OCI-LY7 (cell line): ENCODE results near the gene CDC42EP1.

Experiments used
- EZH2phosphoT487 ChIP-seq: fragments of 200-600 bp; sonication (generic); IDR thresholded peaks from 2 replicates; pipeline ENCODE4 v1.6.1; 2018; ENCODE audit warnings: low read depth, borderline replicate concordance, mild to moderate bottlenecking, mixed run types, antibody characterized with exemption, low read length, moderate library complexity, mixed read lengths
- TF ChIP-seq, protein P1 (sequence below): fragments of 200-600 bp; sonication (generic); conservative IDR thresholded peaks from 2 replicates; pipeline ENCODE4 v1.5.1; 2014; ENCODE audit warnings: mild to moderate bottlenecking, antibody characterized with exemption, low read length, moderate library complexity, mixed read lengths

DNA sequence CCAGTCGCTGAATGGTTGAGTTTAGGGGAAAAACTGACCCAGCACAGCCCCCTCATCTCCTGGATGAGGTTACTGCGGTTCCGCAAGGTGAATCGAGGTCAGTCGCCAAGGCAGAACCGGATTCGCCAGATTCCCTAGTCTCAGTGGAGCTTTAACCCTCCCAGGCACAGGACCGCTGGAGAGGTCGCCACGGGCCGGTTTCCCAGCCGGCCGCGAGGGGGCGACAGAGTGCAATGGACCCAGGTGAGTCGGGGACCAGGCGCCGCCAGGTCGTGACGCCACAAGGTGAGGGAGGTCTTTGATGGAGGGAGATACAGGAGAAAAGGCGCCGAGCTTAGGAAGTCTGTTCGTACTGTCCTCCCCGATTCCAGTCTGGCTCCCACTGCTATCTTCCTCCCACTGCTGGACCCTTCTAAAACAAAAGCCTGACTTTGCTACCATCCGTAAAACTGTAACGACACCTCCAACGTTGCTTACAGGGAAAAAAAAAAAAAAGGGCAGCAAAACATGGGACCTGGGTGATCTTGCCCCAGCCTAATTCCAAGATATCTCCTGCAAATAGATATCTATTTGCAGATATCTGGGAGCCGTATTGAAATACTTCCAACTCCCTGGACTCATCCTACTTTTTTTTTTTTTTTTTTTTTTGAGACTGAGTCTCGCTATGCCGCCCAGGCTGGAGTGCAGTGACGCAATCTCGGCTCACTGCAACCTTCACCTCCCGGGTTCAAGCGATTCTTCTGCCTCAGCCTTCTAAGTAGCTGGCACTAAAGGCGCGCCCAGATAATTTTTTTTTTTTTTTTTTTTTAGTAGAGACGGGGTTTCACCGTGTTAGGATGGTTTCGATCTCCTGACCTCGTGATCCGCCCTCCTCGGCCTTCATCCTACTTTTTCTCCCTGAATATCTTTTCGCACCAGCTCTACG lies 47.0 kb downstream of the CDC42EP1 start:
- TF ChIP-seq, protein P1, sequence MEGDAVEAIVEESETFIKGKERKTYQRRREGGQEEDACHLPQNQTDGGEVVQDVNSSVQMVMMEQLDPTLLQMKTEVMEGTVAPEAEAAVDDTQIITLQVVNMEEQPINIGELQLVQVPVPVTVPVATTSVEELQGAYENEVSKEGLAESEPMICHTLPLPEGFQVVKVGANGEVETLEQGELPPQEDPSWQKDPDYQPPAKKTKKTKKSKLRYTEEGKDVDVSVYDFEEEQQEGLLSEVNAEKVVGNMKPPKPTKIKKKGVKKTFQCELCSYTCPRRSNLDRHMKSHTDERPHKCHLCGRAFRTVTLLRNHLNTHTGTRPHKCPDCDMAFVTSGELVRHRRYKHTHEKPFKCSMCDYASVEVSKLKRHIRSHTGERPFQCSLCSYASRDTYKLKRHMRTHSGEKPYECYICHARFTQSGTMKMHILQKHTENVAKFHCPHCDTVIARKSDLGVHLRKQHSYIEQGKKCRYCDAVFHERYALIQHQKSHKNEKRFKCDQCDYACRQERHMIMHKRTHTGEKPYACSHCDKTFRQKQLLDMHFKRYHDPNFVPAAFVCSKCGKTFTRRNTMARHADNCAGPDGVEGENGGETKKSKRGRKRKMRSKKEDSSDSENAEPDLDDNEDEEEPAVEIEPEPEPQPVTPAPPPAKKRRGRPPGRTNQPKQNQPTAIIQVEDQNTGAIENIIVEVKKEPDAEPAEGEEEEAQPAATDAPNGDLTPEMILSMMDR = peak; percentile 99
- no peak for TF ChIP-seq EZH2phosphoT487
